Rectal smooth muscle tissue (tissue), 1 donor: ENCODE measurements around the gene REX1BD.
"Not testable (repeated sequence)": the region's sequence is repeated elsewhere in the genome, so short reads cannot be mapped to it uniquely, and the experiment has no call there.

ENCODE experiments used
- H3K27ac ChIP-seq: one replicate; pipeline ENCODE4 v1.7.0; 2013; ENCODE audit warnings: low read depth, low read length, inconsistent platforms
- H3K27me3 ChIP-seq: one replicate; pipeline ENCODE4 v1.7.0; 2013; ENCODE audit warnings: low read length; ENCODE audit not compliant: control insufficient read depth, insufficient read depth
- H3K36me3 ChIP-seq: one replicate; pipeline ENCODE4 v1.7.0; 2013; ENCODE audit warnings: low read length; ENCODE audit not compliant: control insufficient read depth, insufficient read depth
- H3K4me1 ChIP-seq: one replicate; pipeline ENCODE4 v1.7.0; 2013; ENCODE audit warnings: low read length; ENCODE audit not compliant: control insufficient read depth, insufficient read depth
- H3K4me3 ChIP-seq: one replicate; pipeline ENCODE4 v1.7.0; 2013; ENCODE audit warnings: low read length
- H3K9ac ChIP-seq: one replicate; pipeline ENCODE4 v1.7.0; 2013; ENCODE audit warnings: low read length

Gene REX1BD

DNA sequence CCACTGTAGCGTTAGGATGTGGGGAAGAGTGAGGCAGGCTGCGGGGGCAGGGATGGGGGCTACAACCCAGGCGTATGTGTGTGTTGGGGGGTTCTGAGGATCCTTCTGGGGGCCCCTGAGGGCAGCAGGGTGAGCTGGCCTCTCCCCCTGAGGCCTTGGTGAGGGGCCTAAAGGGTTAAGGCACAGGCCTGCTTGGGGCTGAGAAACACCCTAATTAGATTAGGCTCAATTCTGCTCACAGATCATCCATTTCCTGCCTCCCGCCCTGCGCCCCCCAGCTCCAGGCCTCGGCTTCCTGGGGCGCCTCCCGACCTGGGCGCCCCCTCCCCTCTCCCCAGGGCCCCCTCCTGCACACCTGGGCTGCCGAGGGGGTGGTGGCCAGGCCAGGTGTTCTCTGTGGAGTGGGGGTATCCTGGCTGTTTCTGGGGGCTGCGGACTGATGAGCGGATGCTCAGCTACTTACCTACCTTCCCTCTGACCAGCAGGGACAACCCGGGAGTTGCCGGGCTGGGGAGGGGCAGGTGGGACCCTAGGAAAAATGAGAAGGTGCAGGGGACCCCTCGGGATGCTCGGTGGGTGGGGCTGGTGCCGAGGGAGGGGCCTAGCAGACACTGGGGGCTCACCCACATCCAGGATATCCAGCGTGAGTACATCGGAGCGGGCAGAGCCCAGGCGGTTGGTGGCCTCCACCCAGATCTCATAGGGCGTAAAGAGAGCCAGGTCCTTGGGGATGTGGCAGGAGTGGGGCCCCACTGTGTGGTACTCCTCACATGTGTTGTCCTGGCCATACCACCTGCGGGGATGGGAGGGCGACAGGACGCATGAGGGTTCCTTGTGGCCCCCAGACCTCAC lies 9.4 kb downstream of the REX1BD start:
- Histone ChIP-seq H3K36me3 (no peaks in the 10 kb centered on the region), H3K4me1 (peaks cover 7% of the 10 kb centered on the region), H3K27ac (no peak overlapping the region), H3K4me3 (no peak overlapping the region), H3K9ac (no peak overlapping the region), H3K27me3 (peaks cover 21% of the 10 kb centered on the region)

DNA sequence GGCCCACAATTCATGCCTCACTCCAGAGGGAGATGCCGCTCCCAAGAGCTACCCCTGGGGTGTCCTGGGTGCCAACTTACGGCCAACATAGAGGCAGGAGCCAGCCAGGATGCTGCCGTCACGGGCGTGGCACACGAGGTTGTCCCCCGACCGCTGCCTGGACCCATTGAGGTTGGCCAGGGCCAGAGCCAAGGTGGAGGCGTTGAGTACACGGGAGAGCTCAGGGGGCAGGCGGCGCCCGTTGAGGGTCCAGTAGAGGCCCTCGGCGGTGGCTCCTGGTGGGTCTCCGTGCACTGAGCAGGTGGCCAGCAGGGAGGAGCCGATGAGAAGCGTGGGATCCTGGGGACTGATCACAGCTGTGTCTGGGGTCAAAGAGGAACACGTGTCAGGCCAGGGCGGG lies 10.9 kb downstream of the REX1BD start:
- Histone ChIP-seq H3K27me3 (peaks cover 31% of the 10 kb centered on the region), H3K9ac (no peak overlapping the region), H3K27ac (no peak overlapping the region), H3K4me1 (peaks cover 5% of the 10 kb centered on the region), H3K36me3 (no peaks in the 10 kb centered on the region), H3K4me3 (no peak overlapping the region)

GRCh38 chr19:18600692-18601397 lies 12.2 kb downstream of the REX1BD start:
- H3K4me3 ChIP-seq, H3K9ac ChIP-seq, H3K36me3 ChIP-seq, H3K4me1 ChIP-seq, H3K27ac ChIP-seq: not testable (repeated sequence)
- H3K27me3 ChIP-seq, result peaks cover 44% of the 10 kb centered on the region

- H3K36me3 ChIP-seq, result no peaks in the 10 kb centered on the region
- H3K9ac ChIP-seq, result no peak overlapping the region
- H3K27ac ChIP-seq, result no peak overlapping the region
- no peak overlapping the region for H3K4me3 ChIP-seq
- H3K4me1 ChIP-seq, result no peaks in the 10 kb centered on the region
- H3K27me3 ChIP-seq, result peaks cover 47% of the 10 kb centered on the region
Measured at GRCh38 chr19:18601875-18602274, 13.3 kb downstream of the REX1BD start.

DNA sequence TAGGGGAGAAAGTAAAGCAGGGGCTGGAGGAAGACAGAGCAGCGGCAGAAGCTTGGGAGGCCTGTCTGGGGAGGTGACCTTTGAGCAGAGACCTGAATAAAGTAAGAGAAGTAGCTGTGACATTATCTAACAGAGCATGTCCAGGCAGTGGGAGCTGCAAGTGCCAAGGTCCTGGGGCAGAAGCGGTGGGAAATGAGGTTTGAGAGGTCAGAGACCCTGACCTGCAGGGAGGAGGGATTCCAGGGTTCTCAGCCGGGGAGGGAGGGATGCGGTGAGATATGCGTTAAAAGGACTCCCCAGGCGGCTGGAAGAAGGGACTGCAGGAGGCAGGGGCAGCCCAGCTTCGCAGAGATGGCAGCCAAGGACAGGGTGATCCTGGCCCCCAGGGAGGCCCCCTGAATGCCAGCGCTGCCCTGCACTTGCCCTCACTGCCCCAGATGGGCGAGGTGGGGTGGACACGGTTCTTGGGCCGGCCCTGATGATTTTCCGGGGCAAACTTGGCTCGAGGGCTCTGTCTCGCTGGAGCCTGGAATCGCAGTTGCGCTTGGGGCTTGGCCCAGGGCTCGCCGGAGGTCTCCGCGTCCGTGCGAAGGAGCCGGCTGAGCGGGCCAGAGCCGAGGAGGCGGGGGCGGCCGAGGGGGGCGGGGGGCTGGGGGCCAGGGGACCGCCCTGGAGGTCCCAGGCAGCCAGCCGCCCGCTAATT lies 14.8 kb downstream of the REX1BD start:
- Histone ChIP-seq H3K9ac (no peak overlapping the region), H3K4me3 (no peak overlapping the region), H3K27me3 (peaks cover 59% of the 10 kb centered on the region), H3K4me1 (no peaks in the 10 kb centered on the region), H3K27ac (no peak overlapping the region), H3K36me3 (no peaks in the 10 kb centered on the region)

GRCh38 chr19:18603958-18604819 lies 15.6 kb downstream of the REX1BD start:
- Histone ChIP-seq H3K27ac (no peak overlapping the region), H3K4me3 (no peak overlapping the region), H3K27me3 (peaks cover 60% of the 10 kb centered on the region)

GRCh38 chr19:18604820-18605159 lies 16.2 kb downstream of the REX1BD start:
- H3K4me3 ChIP-seq, result no peak overlapping the region
- H3K9ac ChIP-seq, result no peak overlapping the region
- H3K36me3 ChIP-seq, result no peaks in the 10 kb centered on the region
- peaks cover 60% of the 10 kb centered on the region for H3K27me3 ChIP-seq
- no peak overlapping the region for H3K27ac ChIP-seq
- no peaks in the 10 kb centered on the region for H3K4me1 ChIP-seq

More at GRCh38 chr19:18603958-18604819, 15.6 kb downstream of the REX1BD start:
- Histone ChIP-seq H3K4me1 (no peaks in the 10 kb centered on the region), H3K9ac (no peak overlapping the region), H3K36me3 (no peaks in the 10 kb centered on the region)

DNA sequence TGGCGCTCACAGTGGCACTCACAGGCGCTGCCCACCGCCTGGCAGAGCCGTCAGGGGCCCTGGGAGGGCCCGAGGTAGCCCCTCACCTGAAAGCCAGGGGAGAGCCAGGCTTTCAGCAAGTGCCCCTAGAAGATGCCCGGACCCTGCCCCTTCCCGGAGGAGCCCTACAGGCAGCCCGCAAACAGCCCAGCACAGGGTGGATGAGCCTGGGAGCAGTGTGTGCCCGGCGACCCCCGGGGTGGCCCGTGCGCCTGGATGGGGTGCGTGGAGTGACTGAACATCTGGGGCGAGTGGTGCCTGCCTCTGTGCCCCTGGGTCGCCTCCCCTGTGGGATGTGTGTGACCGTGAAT lies 16.6 kb downstream of the REX1BD start:
- H3K4me1 ChIP-seq, result no peaks in the 10 kb centered on the region
- no peak overlapping the region for H3K4me3 ChIP-seq
- H3K9ac ChIP-seq, result no peak overlapping the region
- H3K36me3 ChIP-seq, result no peaks in the 10 kb centered on the region
- H3K27ac ChIP-seq, result no peak overlapping the region
- H3K27me3 ChIP-seq, result peaks cover 60% of the 10 kb centered on the region

GRCh38 chr19:18605546-18606280 lies 17.1 kb downstream of the REX1BD start:
- Histone ChIP-seq H3K4me3 (no peak overlapping the region), H3K36me3 (no peaks in the 10 kb centered on the region), H3K27me3 (peaks cover 64% of the 10 kb centered on the region), H3K27ac (no peak overlapping the region), H3K9ac (no peak overlapping the region), H3K4me1 (no peaks in the 10 kb centered on the region)

DNA sequence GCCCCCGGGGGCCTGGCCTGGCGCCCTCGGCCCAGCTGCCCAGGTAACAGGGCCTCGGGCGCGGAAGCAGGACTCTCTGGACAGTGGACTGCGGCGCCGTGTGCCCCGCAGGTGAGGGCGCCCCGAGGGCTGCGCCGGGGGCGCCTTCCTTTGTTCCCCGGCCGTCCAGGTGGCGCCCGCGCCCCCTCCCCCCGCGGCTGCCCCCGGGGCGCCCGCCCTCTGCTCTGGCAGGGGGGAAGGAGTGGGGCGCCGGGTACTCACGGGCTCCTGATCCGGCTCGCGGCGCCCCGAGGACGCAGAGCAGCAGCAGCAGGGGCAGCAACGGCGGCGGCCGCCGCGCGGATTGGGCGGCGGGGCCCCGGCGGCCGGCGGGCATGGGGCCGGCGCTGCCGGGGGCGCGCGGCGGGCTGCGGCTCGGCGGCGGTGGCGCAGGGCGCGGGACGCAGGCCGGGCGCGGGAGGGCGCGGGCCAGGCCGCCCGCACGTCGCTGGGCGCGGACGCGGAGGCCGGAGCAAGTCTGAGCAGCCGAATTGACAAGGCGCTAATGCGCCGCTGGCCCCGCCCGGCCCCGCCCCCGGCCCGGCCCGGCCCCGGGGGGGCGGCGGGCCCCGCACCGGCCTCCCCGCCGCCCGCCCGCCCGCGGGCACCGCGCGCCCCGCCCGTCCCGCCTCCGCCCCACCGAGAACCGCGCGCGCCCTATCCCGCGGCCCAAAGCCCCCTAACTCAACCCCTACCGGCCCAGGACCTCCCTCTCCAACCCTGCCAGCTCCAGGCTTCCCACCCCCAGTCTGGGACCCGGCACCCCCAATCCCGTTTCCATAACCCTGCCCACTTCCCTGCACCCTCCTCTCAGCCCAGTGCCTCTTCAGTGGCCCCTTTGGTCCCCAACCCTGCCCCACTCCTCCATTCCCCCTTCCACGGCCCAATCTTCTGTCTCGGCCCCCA lies 18.0 kb downstream of the REX1BD start, which contains the start of gene CRLF1:
CRLF1 (minus strand) TSS at position 519 of the 945 bp plus-strand sequence; CDS start at position 376, 143 bp downstream.
- Histone ChIP-seq H3K4me1 (no peaks in the 10 kb centered on the region), H3K4me3 (no peak within 1 kb of the TSS), H3K9ac (no peak within 1 kb of the TSS), H3K27ac (no peak within 1 kb of the TSS), H3K36me3 (no peaks in the 10 kb centered on the region), H3K27me3 (peaks cover 70% of the 10 kb centered on the region)
